Effector memory CD8-positive, alpha-beta T cell (primary cell): ENCODE measurements around the gene ADCY10.
"Not testable (repeated sequence)": the region's sequence is repeated elsewhere in the genome, so short reads cannot be mapped to it uniquely, and the experiment has no call there.

Experiments
- ATAC-seq: fragments of 150-1000 bp; cut with Tn5 transposase; replicated peaks from 2 replicates; pipeline ENCODE4 v1.10.0; 2021; ENCODE audit warnings: mild to moderate bottlenecking, moderate library complexity
- DNase-seq, 3 experiments: peaks; one replicate each; pipeline ENCODE4 v3.0.0; 2021
- H3K27ac Mint-ChIP-seq, 2 donors: one replicate each; pipeline ENCODE4 v1.8.0; 2022; ENCODE audit warnings: mild to moderate bottlenecking in 2 of 2, mixed read lengths in 2 of 2, moderate library complexity in 2 of 2
- H3K27me3 Mint-ChIP-seq, 2 donors: one replicate each; pipeline ENCODE4 v1.8.0; 2022; ENCODE audit warnings: mixed read lengths in 2 of 2
- H3K36me3 Mint-ChIP-seq: one replicate; pipeline ENCODE4 v1.8.0; 2022; ENCODE audit warnings: mild to moderate bottlenecking, moderate library complexity, mixed read lengths; ENCODE audit not compliant: insufficient read depth
- H3K4me1 Mint-ChIP-seq, 2 donors: one replicate each; pipeline ENCODE4 v1.8.0; 2022; ENCODE audit warnings: low read depth in 2 of 2, mixed read lengths in 2 of 2
- H3K4me3 Mint-ChIP-seq, 2 donors: one replicate each; pipeline ENCODE4 v1.8.0; 2022; ENCODE audit warnings: mild to moderate bottlenecking in 2 of 2, mixed read lengths in 2 of 2, moderate library complexity in 2 of 2
- H3K9me3 Mint-ChIP-seq, 2 donors: one replicate each; pipeline ENCODE4 v1.8.0; 2022; ENCODE audit warnings: mixed read lengths in 2 of 2

ADCY10 gene

DNA sequence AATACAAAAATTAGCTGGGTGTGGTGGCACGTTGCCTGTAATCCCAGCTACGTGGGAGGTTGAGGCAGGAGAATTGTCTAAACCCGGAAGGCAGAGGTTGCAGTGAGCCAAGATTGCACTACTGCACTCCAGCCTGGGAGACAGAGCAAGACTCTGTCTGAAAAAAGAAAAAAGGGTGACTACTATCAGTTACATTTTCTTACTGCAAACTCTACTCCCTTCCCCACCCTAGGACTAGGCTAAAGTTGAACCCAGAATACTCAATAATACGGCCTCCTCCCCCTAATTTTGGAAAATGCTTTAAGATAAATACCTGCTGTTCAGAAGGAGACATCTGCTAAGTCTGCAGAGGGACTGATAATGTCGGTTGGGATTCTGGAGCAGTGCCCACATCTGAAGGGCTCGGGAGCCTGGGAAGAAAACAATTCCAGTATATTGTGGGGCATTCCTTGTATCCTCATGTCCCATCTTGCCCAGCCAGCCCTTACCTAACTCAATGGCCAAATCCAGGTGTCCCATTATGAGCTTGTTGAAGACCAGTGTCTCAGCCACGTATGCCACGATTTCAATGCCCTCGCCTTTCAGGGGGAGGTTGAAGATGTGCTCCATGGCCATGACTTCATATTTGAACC is 89.7 kb downstream of the ADCY10 start:
- H3K27ac Mint-ChIP-seq = no peak overlapping the region
- H3K9me3 Mint-ChIP-seq = no peaks in the 10 kb centered on the region
- peaks cover 18 to 20% of the 10 kb centered on the region in 2 donors for H3K27me3 Mint-ChIP-seq
- H3K36me3 Mint-ChIP-seq = no peaks in the 10 kb centered on the region
- ATAC-seq = no peak
- H3K4me3 Mint-ChIP-seq = no peak overlapping the region
- DNase-seq = no peak
- peaks cover 9 to 10% of the 10 kb centered on the region in 2 donors for H3K4me1 Mint-ChIP-seq

DNA sequence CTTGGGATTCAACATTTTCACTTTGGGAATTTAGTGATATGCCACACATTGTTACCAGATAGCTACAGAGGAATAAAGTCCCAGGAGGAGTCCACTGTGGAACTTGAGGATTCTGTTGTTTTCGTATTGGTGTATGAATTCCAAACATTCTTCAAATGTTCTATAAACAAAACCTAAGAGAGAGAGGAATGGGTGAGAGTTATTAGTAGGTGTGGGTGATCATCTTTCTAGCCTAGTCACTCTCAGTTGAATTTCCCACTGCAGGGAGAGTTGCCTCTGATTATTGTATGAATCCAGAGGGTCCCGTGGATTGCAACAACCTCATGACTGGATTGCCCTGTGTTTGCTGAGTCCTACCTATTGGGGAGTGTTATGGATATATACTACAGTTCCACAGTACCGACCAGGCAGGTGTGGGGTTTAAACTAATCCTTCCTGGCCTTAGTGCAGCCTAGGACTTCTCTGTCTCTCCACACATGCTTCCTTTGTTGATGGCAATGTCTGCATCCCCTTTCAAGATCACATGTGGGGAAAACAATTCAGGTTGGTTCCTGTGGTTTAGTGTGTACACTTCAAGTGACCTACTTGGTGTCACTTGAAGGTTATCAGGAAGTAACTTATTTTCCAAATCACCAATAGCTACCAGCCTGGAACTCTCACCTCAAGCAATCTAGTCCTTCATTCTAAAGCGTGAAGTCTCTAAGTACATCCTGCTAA is 91.8 kb downstream of the ADCY10 start:
- ATAC-seq (peak; percentile 49), DNase-seq (no peak)
- Mint-ChIP-seq H3K4me3 (no peak overlapping the region), H3K27me3 (peaks cover 18 to 20% of the 10 kb centered on the region in 2 donors), H3K36me3 (no peaks in the 10 kb centered on the region), H3K4me1 (peaks cover 9 to 10% of the 10 kb centered on the region in 2 donors), H3K27ac (peak overlapping the region in 1 of 2 donors; percentile 46), H3K9me3 (no peaks in the 10 kb centered on the region)

DNA sequence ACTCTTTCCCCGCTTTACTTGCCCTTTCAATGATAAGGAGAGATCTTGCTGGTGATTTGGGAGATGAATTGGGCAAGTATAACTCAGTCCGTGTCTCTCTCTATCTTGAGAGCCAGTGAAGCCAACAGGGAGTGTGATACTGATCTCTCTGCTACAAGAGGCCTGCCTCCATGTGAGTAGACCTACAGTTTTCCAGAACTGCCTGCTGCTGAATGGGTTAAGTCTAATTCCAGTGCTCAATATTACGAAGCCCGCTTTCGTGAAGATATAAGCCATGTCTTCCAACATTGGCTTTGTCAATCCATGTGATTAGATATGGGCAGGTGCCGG is 92.6 kb downstream of the ADCY10 start:
- Mint-ChIP-seq H3K36me3 (no peaks in the 10 kb centered on the region), H3K4me3 (no peak overlapping the region), H3K27me3 (peaks cover 18 to 20% of the 10 kb centered on the region in 2 donors), H3K4me1 (peaks cover 9 to 10% of the 10 kb centered on the region in 2 donors), H3K27ac (peak overlapping the region in 1 of 2 donors; percentile 32), H3K9me3 (no peaks in the 10 kb centered on the region)
- DNase-seq (no peak), ATAC-seq (no peak)

DNA sequence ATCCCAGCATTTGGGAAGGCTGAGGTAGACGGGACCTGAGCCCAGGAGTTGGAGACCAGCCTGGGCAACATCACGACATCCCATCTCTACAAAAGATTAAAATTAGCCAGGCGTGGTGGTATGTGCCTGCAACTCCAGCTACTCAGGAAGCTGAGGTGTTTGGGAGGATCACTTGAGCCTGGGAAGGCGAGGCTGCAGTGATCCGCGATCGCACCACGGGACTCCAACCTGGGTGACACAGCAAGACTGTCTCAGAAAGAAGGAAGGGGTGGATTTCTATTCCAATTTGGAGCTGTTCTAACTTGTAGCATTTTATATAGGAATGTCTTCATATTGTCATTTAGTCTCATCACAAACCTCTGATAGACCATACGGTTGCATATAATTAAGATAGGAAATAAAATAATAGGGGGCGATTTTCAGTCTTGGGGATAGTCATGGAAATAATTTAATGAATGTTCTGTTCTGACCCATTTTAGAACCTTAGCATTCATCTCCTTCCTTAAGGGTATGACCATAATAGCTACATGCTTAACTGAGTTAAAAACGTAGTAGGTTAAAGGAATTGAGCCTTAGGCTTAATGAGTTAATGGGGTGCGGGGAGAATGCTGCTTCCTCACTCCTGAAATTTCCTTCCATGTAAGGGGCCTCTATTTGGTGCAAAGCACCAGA is 93.1 kb downstream of the ADCY10 start:
- H3K4me3 Mint-ChIP-seq = peak overlapping the region in 1 of 2 donors; percentile 42
- no peak for ATAC-seq
- peaks cover 9 to 10% of the 10 kb centered on the region in 2 donors for H3K4me1 Mint-ChIP-seq
- DNase-seq = no peak
- H3K27ac Mint-ChIP-seq = peak overlapping the region in 1 of 2 donors; percentile 32
- peaks cover 1 to 2% of the 10 kb centered on the region in 2 donors for H3K9me3 Mint-ChIP-seq
- H3K36me3 Mint-ChIP-seq = no peaks in the 10 kb centered on the region
- peaks cover 18 to 20% of the 10 kb centered on the region in 2 donors for H3K27me3 Mint-ChIP-seq

DNA sequence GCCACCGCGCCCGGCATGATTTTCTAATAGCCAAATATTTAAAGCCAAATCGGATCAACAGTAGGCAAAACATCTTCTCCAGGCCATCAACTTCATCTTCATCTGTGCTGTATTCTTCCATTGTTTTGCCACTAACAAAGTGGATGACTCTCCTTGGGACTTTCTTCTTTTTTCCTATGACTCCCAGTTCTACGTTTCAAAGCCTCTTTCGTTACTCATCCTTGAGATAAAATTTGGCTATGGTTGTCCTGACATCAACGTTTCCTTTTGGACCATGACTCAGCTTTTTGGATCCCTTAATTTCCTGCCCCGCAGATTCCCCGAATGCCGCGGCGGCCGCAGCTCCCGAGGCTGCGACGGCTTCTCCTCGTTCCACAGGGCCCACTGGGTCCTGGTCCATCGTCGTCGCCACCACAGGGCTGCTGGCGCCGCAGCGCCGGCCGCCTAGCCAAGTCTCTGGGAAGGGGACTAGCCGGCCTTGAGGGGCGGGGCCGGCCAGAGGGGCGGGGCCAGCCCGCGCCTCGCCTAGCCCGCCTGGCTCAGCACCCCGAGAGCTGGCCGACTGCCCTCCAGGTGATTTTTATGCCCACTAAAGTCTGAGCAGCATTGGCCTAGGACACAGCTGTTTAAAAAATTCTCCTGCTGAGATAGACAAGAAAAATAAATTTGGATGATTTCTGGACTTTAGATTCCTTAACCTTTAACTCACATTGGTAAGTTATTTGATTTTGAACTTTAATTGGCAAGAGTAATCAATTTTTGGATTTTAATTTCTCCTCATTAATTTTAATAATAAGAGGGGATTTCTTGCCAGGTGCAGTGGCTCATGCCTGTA is 93.9 kb downstream of the ADCY10 start:
- H3K4me1 Mint-ChIP-seq = peaks cover 9 to 10% of the 10 kb centered on the region in 2 donors
- H3K4me3 Mint-ChIP-seq = peak overlapping the region; percentile 42 to 43
- ATAC-seq = peak; percentile 42
- H3K36me3 Mint-ChIP-seq = no peaks in the 10 kb centered on the region
- DNase-seq = no peak
- H3K9me3 Mint-ChIP-seq = peaks cover 6 to 9% of the 10 kb centered on the region in 2 donors
- peaks cover 18 to 20% of the 10 kb centered on the region in 2 donors for H3K27me3 Mint-ChIP-seq
- no peak overlapping the region for H3K27ac Mint-ChIP-seq

DNA sequence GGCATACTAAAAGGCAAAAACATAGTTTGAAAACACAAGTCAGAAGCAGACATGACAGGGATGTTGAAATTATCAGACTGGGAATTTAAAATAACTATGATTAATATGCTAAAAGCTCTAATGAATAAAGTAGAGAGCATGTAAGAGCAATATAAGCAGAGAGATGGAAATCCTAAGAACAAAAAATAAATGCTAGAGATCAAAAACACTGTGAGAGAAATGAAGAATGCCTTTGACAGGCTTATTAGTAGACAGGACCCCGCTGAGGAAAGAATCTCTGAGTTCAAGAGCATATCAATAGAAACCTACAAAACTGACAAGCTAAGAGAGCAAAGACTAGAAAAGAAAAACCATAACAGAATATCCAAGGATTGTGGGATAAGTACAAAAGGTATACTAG is 98.3 kb downstream of the ADCY10 start:
- peaks cover 20 to 33% of the 10 kb centered on the region in 2 donors for H3K27me3 Mint-ChIP-seq
- peaks cover 7 to 20% of the 10 kb centered on the region in 2 donors for H3K9me3 Mint-ChIP-seq
- no peak for ATAC-seq
- DNase-seq = no peak
- no peaks in the 10 kb centered on the region for H3K36me3 Mint-ChIP-seq
- no peak overlapping the region for H3K4me3 Mint-ChIP-seq
- H3K4me1 Mint-ChIP-seq = peaks cover 4 to 6% of the 10 kb centered on the region in 2 donors
- H3K27ac Mint-ChIP-seq = no peak overlapping the region

DNA sequence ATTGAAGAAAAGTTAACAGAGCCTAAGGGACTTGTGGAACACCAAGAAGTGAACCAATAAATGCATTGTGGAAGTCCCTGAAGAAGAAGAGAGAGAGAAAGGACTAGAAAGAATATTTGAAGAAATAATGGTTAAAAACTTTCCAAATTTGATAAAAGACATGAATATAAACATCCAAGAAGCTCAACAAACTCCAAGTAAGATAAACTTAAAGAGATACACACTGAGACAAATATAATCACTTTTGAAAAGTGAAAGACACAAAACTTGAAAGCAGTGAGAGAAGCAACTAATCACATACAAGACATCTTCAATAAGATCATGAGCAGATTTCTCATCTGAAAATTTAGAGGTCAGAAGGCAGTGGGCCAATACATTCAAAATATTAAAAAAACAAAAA is 101.0 kb downstream of the ADCY10 start:
- Mint-ChIP-seq H3K4me1 (no peaks in the 10 kb centered on the region), H3K4me3 (no peak overlapping the region), H3K36me3 (no peaks in the 10 kb centered on the region), H3K27me3 (peaks cover 20 to 22% of the 10 kb centered on the region in 2 donors), H3K27ac (no peak overlapping the region), H3K9me3 (peaks cover 7 to 20% of the 10 kb centered on the region in 2 donors)
- no peak for ATAC-seq
- DNase-seq = no peak

DNA sequence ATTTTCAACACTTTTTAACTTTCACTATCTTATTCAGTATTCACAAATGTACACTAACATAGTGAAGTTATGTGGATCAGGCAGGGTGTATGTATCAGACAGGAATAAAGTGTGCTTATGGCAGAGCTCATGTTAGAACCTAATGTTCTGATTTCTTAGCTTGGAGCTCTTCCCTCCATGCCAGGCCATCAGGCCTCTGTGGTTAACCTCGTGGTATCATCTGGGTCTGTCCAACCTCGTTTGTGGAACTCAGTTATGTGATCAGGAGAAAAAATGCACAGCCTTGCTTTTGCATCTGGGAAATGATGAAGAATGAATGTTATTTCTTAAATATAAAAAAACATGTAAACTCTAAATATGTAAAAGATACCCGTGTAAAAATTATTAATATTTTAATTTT is 105.2 kb downstream of the ADCY10 start:
- Mint-ChIP-seq H3K9me3 (peaks cover 2 to 10% of the 10 kb centered on the region in 2 donors), H3K27ac (no peak overlapping the region), H3K27me3 (peaks cover 20 to 22% of the 10 kb centered on the region in 2 donors), H3K4me1 (peaks cover 18% of the 10 kb centered on the region in 2 donors), H3K36me3 (peaks cover 6% of the 10 kb centered on the region), H3K4me3 (no peak overlapping the region)
- ATAC-seq = no peak
- DNase-seq = no peak

DNA sequence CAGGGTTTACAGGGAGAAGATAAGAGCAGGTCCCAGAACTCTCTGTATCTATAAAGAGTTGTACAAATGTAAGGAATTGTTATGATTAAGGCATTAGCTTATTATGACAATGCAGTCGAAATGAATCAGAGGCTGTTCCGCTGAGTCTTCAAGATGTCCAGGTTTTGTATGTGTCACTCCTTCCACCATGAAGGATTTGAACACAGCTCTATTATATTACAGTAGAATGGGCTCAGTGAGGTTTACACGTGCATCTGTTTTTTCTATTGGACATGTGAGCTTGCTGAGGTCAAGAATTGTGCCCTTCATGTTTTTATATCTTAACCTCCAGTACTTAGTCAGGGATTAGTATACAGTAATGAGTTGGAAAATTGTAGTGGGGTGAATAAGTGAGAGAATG is 105.8 kb downstream of the ADCY10 start:
- Mint-ChIP-seq H3K4me3 (no peak overlapping the region), H3K9me3 (peaks cover 2 to 8% of the 10 kb centered on the region in 2 donors), H3K27ac (no peak overlapping the region), H3K36me3 (peaks cover 6% of the 10 kb centered on the region), H3K4me1 (peaks cover 22% of the 10 kb centered on the region in 2 donors), H3K27me3 (peaks cover 19 to 20% of the 10 kb centered on the region in 2 donors)
- no peak for ATAC-seq
- no peak for DNase-seq

DNA sequence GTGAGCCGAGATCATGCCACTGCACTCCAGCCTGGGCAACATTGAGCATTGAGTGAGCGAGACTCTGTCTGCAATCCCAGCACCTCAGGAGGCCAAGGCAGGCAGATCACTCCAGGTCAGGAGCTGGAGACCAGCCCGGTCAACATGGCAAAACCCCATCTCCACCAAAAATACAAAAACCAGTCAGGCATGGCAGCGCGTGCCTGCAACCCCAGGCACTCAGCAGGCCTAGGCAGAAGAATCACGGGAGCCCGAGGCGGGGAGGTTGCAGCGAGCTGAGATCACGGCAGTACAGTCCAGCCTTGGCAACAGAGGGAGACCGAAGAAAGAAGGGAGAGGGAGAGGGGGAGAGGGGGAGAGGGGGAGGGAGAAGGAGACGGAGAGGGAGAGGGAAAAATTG is 107.3 kb downstream of the ADCY10 start:
- DNase-seq, H3K4me3 Mint-ChIP-seq, H3K27ac Mint-ChIP-seq, H3K9me3 Mint-ChIP-seq, H3K36me3 Mint-ChIP-seq, ATAC-seq: not testable (repeated sequence)
- H3K27me3 Mint-ChIP-seq = peaks cover 6 to 11% of the 10 kb centered on the region in 2 donors
- peaks cover 22 to 23% of the 10 kb centered on the region in 2 donors for H3K4me1 Mint-ChIP-seq

DNA sequence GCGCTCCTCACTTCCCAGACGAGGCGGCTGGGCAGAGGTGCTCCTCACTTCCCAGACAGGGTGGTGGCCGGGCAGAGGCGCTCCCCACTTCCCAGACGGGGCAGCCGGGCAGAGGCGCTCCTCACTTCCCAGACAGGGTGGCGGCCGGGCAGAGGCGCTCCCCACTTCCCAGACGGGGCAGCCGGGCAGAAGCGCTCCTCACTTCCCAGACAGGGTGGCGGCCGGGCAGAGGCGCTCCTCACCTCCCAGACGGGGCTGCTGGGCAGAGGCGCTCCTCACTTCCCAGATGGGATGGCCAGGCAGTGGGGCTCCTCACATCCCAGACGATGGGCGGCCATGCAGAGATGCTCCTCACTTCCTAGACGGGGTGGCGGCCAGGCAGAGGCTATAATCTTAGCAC is 107.7 kb downstream of the ADCY10 start:
- not testable (repeated sequence) for DNase-seq

DNA sequence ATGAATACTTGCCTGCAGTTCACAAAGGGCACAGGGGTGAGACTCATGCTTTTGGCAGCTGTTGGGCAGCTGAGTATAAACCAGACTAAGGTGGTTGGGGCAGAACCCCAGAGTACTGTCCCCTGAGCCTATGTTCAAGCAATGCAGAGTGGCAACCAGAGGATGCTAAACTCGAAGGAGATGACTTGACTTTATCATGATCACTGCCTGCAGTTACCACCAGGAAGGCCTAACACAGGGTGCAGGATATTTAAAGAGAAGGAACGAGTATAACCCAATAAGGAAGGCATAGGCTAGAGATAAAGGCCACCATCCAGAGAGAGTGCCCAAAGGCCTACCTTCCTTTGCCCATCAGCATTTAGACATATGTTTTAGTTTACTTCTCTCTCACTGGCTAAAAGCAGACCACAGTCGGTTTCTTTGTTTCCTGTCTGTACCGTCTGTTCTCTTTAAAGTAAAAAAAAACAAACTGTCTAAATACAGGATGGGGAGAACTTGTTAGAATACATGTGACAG is 108.8 kb downstream of the ADCY10 start:
- Mint-ChIP-seq H3K4me3 (peak overlapping the region; percentile 38 to 77), H3K27me3 (peaks cover 0 to 5% of the 10 kb centered on the region in 2 donors), H3K27ac (peak overlapping the region; percentile 88 to 95), H3K9me3 (no peaks in the 10 kb centered on the region), H3K36me3 (peaks cover 9% of the 10 kb centered on the region), H3K4me1 (peaks cover 22 to 23% of the 10 kb centered on the region in 2 donors)
- ATAC-seq (peak; percentile 76), DNase-seq (peak in 1 of 3 experiments; percentile 6)

More for the DNA sequence above, 107.7 kb downstream of the ADCY10 start:
- peaks cover 22 to 23% of the 10 kb centered on the region in 2 donors for H3K4me1 Mint-ChIP-seq
- not testable (repeated sequence) for H3K27ac Mint-ChIP-seq, H3K36me3 Mint-ChIP-seq, H3K27me3 Mint-ChIP-seq, H3K9me3 Mint-ChIP-seq, H3K4me3 Mint-ChIP-seq, ATAC-seq
